KG1 (cell line): ENCODE results near the gene ARMC5.

Experiments used
- DNase-seq: peaks from one replicate; lab custom pipeline; 2025; lab: John Stamatoyannopoulos, UW

ARMC5 gene

GRCh38 chr16:31461201-31461920 lies 2.1 kb downstream of the ARMC5 start:
- DNase-seq, result no peak

GRCh38 chr16:31461921-31462804 lies 2.9 kb downstream of the ARMC5 start:
- DNase-seq, result no peak

- no peak for DNase-seq
Observed at GRCh38 chr16:31464348-31464769, 5.1 kb downstream of the ARMC5 start.

- no peak for DNase-seq
Observed at GRCh38 chr16:31464781-31465260, 5.5 kb downstream of the ARMC5 start.

GRCh38 chr16:31465788-31466370 lies 6.6 kb downstream of the ARMC5 start:
- no peak for DNase-seq

- DNase-seq, result no peak
Observed at GRCh38 chr16:31466381-31466841, 7.1 kb downstream of the ARMC5 start.

GRCh38 chr16:31467151-31467773 lies 8.0 kb downstream of the ARMC5 start:
- DNase-seq, result no peak

- no peak for DNase-seq
Observed at GRCh38 chr16:31467858-31468257, 8.6 kb downstream of the ARMC5 start.

GRCh38 chr16:31470615-31471014 lies 11.3 kb downstream of the ARMC5 start:
- DNase-seq, result no peak

- DNase-seq, result no peak
Observed at GRCh38 chr16:31471241-31471874, 12.1 kb downstream of the ARMC5 start.

- no peak for DNase-seq
Observed at GRCh38 chr16:31471875-31472708, 12.8 kb downstream of the ARMC5 start, which contains the start of gene TGFB1I1. Gene TGFB1I1 (plus strand): TSS chr16:31472152. CDS start chr16:31472189, 37 bp downstream.

- DNase-seq, result no peak
Observed at GRCh38 chr16:31472709-31473203, 13.5 kb downstream of the ARMC5 start.

- DNase-seq, result no peak
Observed at GRCh38 chr16:31473264-31473984, 14.1 kb downstream of the ARMC5 start.

- DNase-seq, result no peak
Observed at GRCh38 chr16:31474173-31474714, 14.9 kb downstream of the ARMC5 start.

GRCh38 chr16:31474773-31475738 lies 15.8 kb downstream of the ARMC5 start:
- DNase-seq, result no peak

GRCh38 chr16:31475946-31476302 lies 16.6 kb downstream of the ARMC5 start:
- DNase-seq, result no peak

- no peak for DNase-seq
Observed at GRCh38 chr16:31476303-31477219, 17.3 kb downstream of the ARMC5 start.
